HCT116 (cell line): ENCODE data around the gene MYO1E. TPM values are rescaled to one million over a fixed set of nuclear protein-coding genes. Genes with fewer than 3 reads are reported as not detected.

Experiments
- ATAC-seq: fragments of 200-7000 bp; cut with Tn5 transposase; 2 replicates; pipeline ENCODE4 v1.9.1; 2020; ENCODE audit warnings: mild to moderate bottlenecking, moderate library complexity
- BruUV-seq: library from RNA; stranded (reverse); fragments of 400-500 nt; replicated peaks from 2 replicates; lab custom pipeline; 2021; lab: Mats Ljungman, UMichigan
- CTCF ChIA-PET: fragments of 300-600 bp; sonication (Branson Sonifier 250); formaldehyde crosslinking; loops from one replicate; lab custom pipeline; 2021; ENCODE audit warnings: antibody characterized with exemption; lab: Charles Lee
- POLR2A ChIA-PET: fragments of 300-600, 350-600 bp; sonication (Branson Sonifier 250); formaldehyde crosslinking; loops from one replicate; lab custom pipeline; 2021; ENCODE audit warnings: antibody characterized with exemption; lab: Charles Lee
- RAD21 ChIA-PET, 2 experiments: fragments of 300-600 bp; sonication (Branson Sonifier 250); formaldehyde crosslinking; loops; one replicate each; lab custom pipeline; 2023; ENCODE audit warnings: low total read pairs in 2 of 2; ENCODE audit not compliant: uncharacterized antibody in 2 of 2, unreplicated experiment in 2 of 2, low non-redundant PET in 1 of 2; lab: Charles Lee
- DNase-seq: peaks from one replicate; pipeline ENCODE4 v3.0.0-alpha.2; 2010; ENCODE audit warnings: low read depth, low spot score
- H2AFZ ChIP-seq: fragments of 200-600 bp; shearing (Covaris generic), sonication (generic); 2 replicates; pipeline ENCODE4 v1.6.1; 2017; ENCODE audit warnings: low read depth, mixed run types, mixed read lengths, antibody characterized with exemption, low read length; ENCODE audit not compliant: poor library complexity, severe bottlenecking
- H3K27ac ChIP-seq: 2 replicates; pipeline ENCODE4 v1.5.1; 2012; ENCODE audit warnings: low read depth, low read length
- H3K27me3 ChIP-seq: fragments of 200-600 bp; sonication (generic); 2 replicates; pipeline ENCODE4 v1.6.1; 2016; ENCODE audit warnings: mixed run types, low read length, mixed read lengths; ENCODE audit not compliant: insufficient read depth
- H3K36me3 ChIP-seq, 2 experiments: fragments of 200-500 bp in 1 of 2; fragments of 200-600 bp in 1 of 2; sonication (Bioruptor generic) in 1 of 2; sonication (generic) in 1 of 2; 2 replicates each; pipeline versions ENCODE4 v1.5.1 to v1.6.1; 2014 to 2016; ENCODE audit warnings: low read length in 2 of 2, inconsistent platforms in 1 of 2, mixed read lengths in 1 of 2, mixed run types in 1 of 2; ENCODE audit not compliant: insufficient read depth in 2 of 2, control insufficient read depth in 1 of 2
- H3K4me1 ChIP-seq, 2 experiments: fragments of 200-600 bp in 1 of 2; sonication (generic) in 1 of 2; 2 replicates each; pipeline versions ENCODE4 v1.5.1 to v1.6.1; 2012 to 2017; ENCODE audit warnings: low read length in 2 of 2, inconsistent platforms in 1 of 2, mild to moderate bottlenecking in 1 of 2, mixed read lengths in 1 of 2, mixed run types in 1 of 2, moderate library complexity in 1 of 2; ENCODE audit not compliant: insufficient read depth in 2 of 2, control insufficient read depth in 1 of 2
- H3K4me2 ChIP-seq: fragments of 200-600 bp; sonication (generic); 2 replicates; pipeline ENCODE4 v1.6.1; 2017; ENCODE audit warnings: mixed run types, low read length, mixed read lengths
- H3K4me3 ChIP-seq, 2 experiments: fragments of 200-600 bp in 1 of 2; sonication (generic) in 1 of 2; replicated peaks in 1 of 2; 2 replicates each; pipeline ENCODE4 v1.5.1; 2011 to 2016; ENCODE audit warnings: low read length in 2 of 2, control low read depth in 1 of 2, low read depth in 1 of 2, mild to moderate bottlenecking in 1 of 2, mixed read lengths in 1 of 2, mixed run types in 1 of 2
- H3K79me2 ChIP-seq: fragments of 200-600 bp; sonication (generic); 2 replicates; pipeline ENCODE4 v1.6.1; 2017; ENCODE audit warnings: mild to moderate bottlenecking, mixed run types, low read length, moderate library complexity, mixed read lengths; ENCODE audit not compliant: insufficient read depth
- H3K9ac ChIP-seq: fragments of 200-600 bp; sonication (generic); 2 replicates; pipeline ENCODE4 v1.6.1; 2016; ENCODE audit warnings: low read length, mixed read lengths
- H3K9me2 ChIP-seq: fragments of 200-600 bp; sonication (generic), shearing (Covaris generic); 2 replicates; pipeline ENCODE4 v1.6.1; 2017; ENCODE audit warnings: mixed run types, mild to moderate bottlenecking, moderate library complexity; ENCODE audit not compliant: insufficient read depth
- H3K9me3 ChIP-seq, 2 experiments: fragments of 200-500 bp in 1 of 2; fragments of 200-600 bp in 1 of 2; sonication (Bioruptor generic) in 1 of 2; sonication (generic) in 1 of 2; 2 replicates each; pipeline ENCODE4 v1.6.1; 2014 to 2017; ENCODE audit warnings: low read length in 2 of 2, mixed read lengths in 2 of 2, inconsistent platforms in 1 of 2, low read depth in 1 of 2, mild to moderate bottlenecking in 1 of 2, mixed run types in 1 of 2, moderate library complexity in 1 of 2; ENCODE audit not compliant: control insufficient read depth in 1 of 2, insufficient read depth in 1 of 2
- H4K20me1 ChIP-seq: fragments of 200-600 bp; sonication (generic), shearing (Covaris generic); 2 replicates; pipeline ENCODE4 v1.6.1; 2017; ENCODE audit warnings: mixed run types, mild to moderate bottlenecking, moderate library complexity; ENCODE audit not compliant: insufficient read depth
- CBX3 ChIP-seq: IDR thresholded peaks from 2 replicates; pipeline ENCODE4 v1.6.1; 2012; ENCODE audit warnings: low read depth
- CEBPB ChIP-seq: IDR thresholded peaks from 2 replicates; pipeline ENCODE4 v1.6.1; 2012; ENCODE audit warnings: low read depth
- EGR1 ChIP-seq: IDR thresholded peaks from 2 replicates; pipeline ENCODE4 v1.6.1; 2012; ENCODE audit warnings: low read depth
- ELF1 ChIP-seq: IDR thresholded peaks from 2 replicates; pipeline ENCODE4 v1.6.1; 2012; ENCODE audit warnings: low read depth, borderline replicate concordance
- EZH2 ChIP-seq: fragments of 200-600 bp; sonication (generic); IDR thresholded peaks from 2 replicates; pipeline ENCODE4 v1.6.1; 2017; ENCODE audit warnings: antibody characterized with exemption, mixed run types
- EZH2phosphoT487 ChIP-seq: fragments of 200-600 bp; IDR thresholded peaks from 2 replicates; pipeline ENCODE4 v1.6.1; 2018; ENCODE audit warnings: antibody characterized with exemption, borderline replicate concordance
- FOSL1 ChIP-seq: IDR thresholded peaks from 2 replicates; pipeline ENCODE4 v1.6.1; 2012; ENCODE audit warnings: low read depth
- JUND ChIP-seq: IDR thresholded peaks from 2 replicates; pipeline ENCODE4 v1.6.1; 2012
- POLR2A ChIP-seq: IDR thresholded peaks from 2 replicates; pipeline ENCODE4 v1.7.0; 2011; ENCODE audit warnings: borderline replicate concordance; ENCODE audit not compliant: insufficient read depth, insufficient read length; ENCODE audit errors: extremely low read depth
- POLR2AphosphoS5 ChIP-seq: IDR thresholded peaks from 2 replicates; pipeline ENCODE4 v1.6.1; 2011; ENCODE audit warnings: mild to moderate bottlenecking, low read depth, low read length, moderate library complexity
- RAD21 ChIP-seq: IDR thresholded peaks from 2 replicates; pipeline ENCODE4 v1.6.1; 2012; ENCODE audit warnings: low read depth, mild to moderate bottlenecking
- SIN3A ChIP-seq: IDR thresholded peaks from 2 replicates; pipeline ENCODE4 v1.6.1; 2012; ENCODE audit warnings: low read depth
- SP1 ChIP-seq: IDR thresholded peaks from 2 replicates; pipeline ENCODE4 v1.6.1; 2012; ENCODE audit warnings: low read depth
- SRF ChIP-seq: IDR thresholded peaks from 2 replicates; pipeline ENCODE4 v1.6.1; 2012; ENCODE audit warnings: low read depth
- TCF7L2 ChIP-seq: IDR thresholded peaks from 2 replicates; pipeline ENCODE4 v1.7.0; 2011; ENCODE audit warnings: borderline replicate concordance, inconsistent platforms; ENCODE audit not compliant: insufficient read depth, insufficient read length; ENCODE audit errors: extremely low read depth
- YY1 ChIP-seq: IDR thresholded peaks from 2 replicates; pipeline ENCODE4 v1.6.1; 2011; ENCODE audit warnings: low read length, low read depth, moderate library complexity, mild to moderate bottlenecking; ENCODE audit not compliant: insufficient replicate concordance; ENCODE audit errors: extremely low read depth
- ZFX ChIP-seq: fragments of 450-650 bp; IDR thresholded peaks from 2 replicates; pipeline ENCODE4 v1.6.1; 2017
- ZNF274 ChIP-seq: fragments of 200-500 bp; sonication (Bioruptor generic); IDR thresholded peaks from 2 replicates; pipeline ENCODE4 v1.6.1; 2014; ENCODE audit warnings: mild to moderate bottlenecking, low read depth, low read length, inconsistent platforms
- intact Hi-C: fragments of 100-400 bp; cut with micrococcal nuclease; formaldehyde crosslinking; loops from 2 replicates; pipeline ENCODE4 v1.10.0; 2022
- total RNA-seq: library from RNA; stranded (reverse); gene quantifications from one replicate; pipeline ENCODE4 v1.2.1, GENCODE V29; 2021; ENCODE audit not compliant: unreplicated experiment
- TF ChIP-seq, protein P1 (sequence below): IDR thresholded peaks from 2 replicates; pipeline ENCODE4 v1.6.1; 2012
- TF ChIP-seq, protein P2 (sequence below), 3 experiments: fragments of 200-600 bp in 1 of 3; sonication (generic) in 1 of 3; IDR thresholded peaks in 2 of 3; conservative IDR thresholded peaks in 1 of 3; 2 replicates each; pipeline ENCODE4 v1.5.1; 2012 to 2017; ENCODE audit warnings: low read depth in 2 of 3, low read length in 2 of 3, antibody characterized with exemption in 1 of 3, borderline replicate concordance in 1 of 3, control low read depth in 1 of 3, mild to moderate bottlenecking in 1 of 3, mixed read lengths in 1 of 3, mixed run types in 1 of 3, moderate library complexity in 1 of 3; ENCODE audit not compliant: insufficient read depth in 1 of 3
- TF ChIP-seq, protein P3 (sequence below): IDR thresholded peaks from 2 replicates; pipeline ENCODE4 v1.6.1; 2012; ENCODE audit warnings: low read depth

MYO1E gene
- total RNA-seq, 1 experiment from 2014 or later: 182 TPM

DNA sequence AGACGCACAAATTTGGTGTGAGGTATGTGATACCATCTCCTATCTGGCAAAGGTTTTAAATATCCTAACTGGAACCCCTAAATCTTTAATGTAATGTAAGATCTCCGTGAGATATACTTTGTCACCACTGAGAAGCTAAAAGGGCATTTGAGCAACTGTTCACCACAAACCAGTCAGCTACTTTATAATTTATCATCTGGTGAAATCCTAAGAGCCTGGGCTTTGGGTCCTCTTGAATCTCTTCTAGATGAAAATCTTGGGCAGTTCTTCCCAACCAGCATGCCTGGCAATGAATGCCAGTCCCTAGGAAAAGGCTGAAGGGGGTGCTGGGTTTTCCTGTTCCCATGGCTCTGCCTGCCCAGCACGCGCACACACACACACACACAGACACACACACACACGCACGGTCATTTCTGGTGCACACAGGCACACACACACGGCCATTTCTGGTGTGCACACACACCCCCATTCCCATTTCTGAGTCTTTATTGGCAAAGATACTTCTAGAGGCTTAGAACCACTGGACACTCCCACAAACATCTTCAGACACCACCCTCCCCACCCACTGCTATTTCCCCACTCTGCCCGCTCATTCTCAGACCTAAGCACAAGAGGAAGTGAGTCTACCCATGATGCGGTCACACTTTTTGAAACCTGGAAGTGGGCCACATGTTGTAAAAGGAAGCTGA lies 72.6 kb downstream of the MYO1E start:
- H3K27ac ChIP-seq: peak overlapping the region; percentile 62
- CTCF ChIA-PET: interaction anchor here (0.8 kb wide), 1 partner anchor 20 kb away, joined by 4 read pairs; no protein-coding TSS in a partner anchor
- H3K4me3 ChIP-seq: peak overlapping the region; percentile 8 to 44; a peak in 3 of 4 replicates
- H3K79me2 ChIP-seq: peaks cover 68% of the 10 kb centered on the region
- H2AFZ ChIP-seq: no peak overlapping the region
- POLR2A ChIA-PET: interaction anchor here (0.7 to 1.6 kb wide), 5 partner anchors 9 to 158 kb away, joined by 3 to 5 read pairs (median 4); partner anchors contain the start of gene MYO1E
- RAD21 ChIA-PET: interaction anchor here (0.5 to 1.1 kb wide), 3 partner anchors 8 to 73 kb away, joined by 3 to 6 read pairs (median 3); no protein-coding TSS in a partner anchor
- H3K36me3 ChIP-seq: no peaks in the 10 kb centered on the region
- H3K9me3 ChIP-seq: no peaks in the 10 kb centered on the region
- DNase-seq: peak; percentile 86
- BruUV-seq: TSS peak; percentile 56
- H3K4me1 ChIP-seq: peaks cover 78 to 99% of the 10 kb centered on the region in 2 experiments
- H3K27me3 ChIP-seq: no peaks in the 10 kb centered on the region
- no peaks in the 10 kb centered on the region for H4K20me1 ChIP-seq
- intact Hi-C loops: loop anchor here (1.0 kb wide), 1 partner anchor 74 kb away; no protein-coding TSS in a partner anchor
- peak overlapping the region; percentile 65 for H3K9ac ChIP-seq
- peak; percentile 62 for ATAC-seq
- no peaks in the 10 kb centered on the region for H3K9me2 ChIP-seq
- H3K4me2 ChIP-seq: peak overlapping the region; percentile 73
- TF ChIP-seq ELF1 (no peak; the same call in 1 of the 2 replicates), ZFX (no peak), JUND (peak; percentile 76), FOSL1 (peak; percentile 51; the same call in 1 of the 2 replicates), TCF7L2 (no peak), EGR1 (peak; percentile 60; the same call in 1 of the 2 replicates), EZH2phosphoT487 (no peak), RAD21 (peak; percentile 26; the same call in 1 of the 2 replicates), POLR2AphosphoS5 (peak; percentile 62), SP1 (peak; percentile 84), EZH2 (no peak), ZNF274 (no peak), CEBPB (peak; percentile 89), SRF (no peak; the same call in 1 of the 2 replicates), YY1 (peak; percentile 76), POLR2A (no peak), SIN3A (peak; percentile 64), CBX3 (peak; percentile 96)
- TF ChIP-seq, protein P1, sequence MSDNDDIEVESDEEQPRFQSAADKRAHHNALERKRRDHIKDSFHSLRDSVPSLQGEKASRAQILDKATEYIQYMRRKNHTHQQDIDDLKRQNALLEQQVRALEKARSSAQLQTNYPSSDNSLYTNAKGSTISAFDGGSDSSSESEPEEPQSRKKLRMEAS: peak; percentile 87
- TF ChIP-seq, protein P2, sequence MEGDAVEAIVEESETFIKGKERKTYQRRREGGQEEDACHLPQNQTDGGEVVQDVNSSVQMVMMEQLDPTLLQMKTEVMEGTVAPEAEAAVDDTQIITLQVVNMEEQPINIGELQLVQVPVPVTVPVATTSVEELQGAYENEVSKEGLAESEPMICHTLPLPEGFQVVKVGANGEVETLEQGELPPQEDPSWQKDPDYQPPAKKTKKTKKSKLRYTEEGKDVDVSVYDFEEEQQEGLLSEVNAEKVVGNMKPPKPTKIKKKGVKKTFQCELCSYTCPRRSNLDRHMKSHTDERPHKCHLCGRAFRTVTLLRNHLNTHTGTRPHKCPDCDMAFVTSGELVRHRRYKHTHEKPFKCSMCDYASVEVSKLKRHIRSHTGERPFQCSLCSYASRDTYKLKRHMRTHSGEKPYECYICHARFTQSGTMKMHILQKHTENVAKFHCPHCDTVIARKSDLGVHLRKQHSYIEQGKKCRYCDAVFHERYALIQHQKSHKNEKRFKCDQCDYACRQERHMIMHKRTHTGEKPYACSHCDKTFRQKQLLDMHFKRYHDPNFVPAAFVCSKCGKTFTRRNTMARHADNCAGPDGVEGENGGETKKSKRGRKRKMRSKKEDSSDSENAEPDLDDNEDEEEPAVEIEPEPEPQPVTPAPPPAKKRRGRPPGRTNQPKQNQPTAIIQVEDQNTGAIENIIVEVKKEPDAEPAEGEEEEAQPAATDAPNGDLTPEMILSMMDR (IDR thresholded peaks at IDR 0.05 in 2 of 3, conservative IDR thresholded peaks at IDR 0.05 in 1 of 3; ENCODE audit: borderline replicate concordance in 1 of 3, insufficient read depth in 1 of 3, low read depth in 2 of 3, low read length in 2 of 3): no peak
- TF ChIP-seq, protein P3, sequence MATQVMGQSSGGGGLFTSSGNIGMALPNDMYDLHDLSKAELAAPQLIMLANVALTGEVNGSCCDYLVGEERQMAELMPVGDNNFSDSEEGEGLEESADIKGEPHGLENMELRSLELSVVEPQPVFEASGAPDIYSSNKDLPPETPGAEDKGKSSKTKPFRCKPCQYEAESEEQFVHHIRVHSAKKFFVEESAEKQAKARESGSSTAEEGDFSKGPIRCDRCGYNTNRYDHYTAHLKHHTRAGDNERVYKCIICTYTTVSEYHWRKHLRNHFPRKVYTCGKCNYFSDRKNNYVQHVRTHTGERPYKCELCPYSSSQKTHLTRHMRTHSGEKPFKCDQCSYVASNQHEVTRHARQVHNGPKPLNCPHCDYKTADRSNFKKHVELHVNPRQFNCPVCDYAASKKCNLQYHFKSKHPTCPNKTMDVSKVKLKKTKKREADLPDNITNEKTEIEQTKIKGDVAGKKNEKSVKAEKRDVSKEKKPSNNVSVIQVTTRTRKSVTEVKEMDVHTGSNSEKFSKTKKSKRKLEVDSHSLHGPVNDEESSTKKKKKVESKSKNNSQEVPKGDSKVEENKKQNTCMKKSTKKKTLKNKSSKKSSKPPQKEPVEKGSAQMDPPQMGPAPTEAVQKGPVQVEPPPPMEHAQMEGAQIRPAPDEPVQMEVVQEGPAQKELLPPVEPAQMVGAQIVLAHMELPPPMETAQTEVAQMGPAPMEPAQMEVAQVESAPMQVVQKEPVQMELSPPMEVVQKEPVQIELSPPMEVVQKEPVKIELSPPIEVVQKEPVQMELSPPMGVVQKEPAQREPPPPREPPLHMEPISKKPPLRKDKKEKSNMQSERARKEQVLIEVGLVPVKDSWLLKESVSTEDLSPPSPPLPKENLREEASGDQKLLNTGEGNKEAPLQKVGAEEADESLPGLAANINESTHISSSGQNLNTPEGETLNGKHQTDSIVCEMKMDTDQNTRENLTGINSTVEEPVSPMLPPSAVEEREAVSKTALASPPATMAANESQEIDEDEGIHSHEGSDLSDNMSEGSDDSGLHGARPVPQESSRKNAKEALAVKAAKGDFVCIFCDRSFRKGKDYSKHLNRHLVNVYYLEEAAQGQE: no peak
